Keratinocyte (primary cell): Measurements from ENCODE around the gene ERICH6.

Experiments used
- CTCF ChIP-seq, 3 experiments: IDR thresholded peaks in 1 of 3; conservative IDR thresholded peaks in 1 of 3; optimal IDR thresholded peaks in 1 of 3; 2 replicates in 2 of 3; 3 replicates in 1 of 3; pipeline versions ENCODE3 to v1.5.1; 2011; ENCODE audit warnings: low read length in 3 of 3, mild to moderate bottlenecking in 3 of 3, moderate library complexity in 2 of 3, control low read depth in 1 of 3, inconsistent platforms in 1 of 3; ENCODE audit not compliant: insufficient read depth in 2 of 3; ENCODE audit errors: extremely low read depth in 1 of 3
- EZH2 ChIP-seq: IDR thresholded peaks from one replicate; pipeline ENCODE4 v1.6.1; 2012; ENCODE audit warnings: inconsistent platforms, mild to moderate bottlenecking, low read length, moderate library complexity

DNA sequence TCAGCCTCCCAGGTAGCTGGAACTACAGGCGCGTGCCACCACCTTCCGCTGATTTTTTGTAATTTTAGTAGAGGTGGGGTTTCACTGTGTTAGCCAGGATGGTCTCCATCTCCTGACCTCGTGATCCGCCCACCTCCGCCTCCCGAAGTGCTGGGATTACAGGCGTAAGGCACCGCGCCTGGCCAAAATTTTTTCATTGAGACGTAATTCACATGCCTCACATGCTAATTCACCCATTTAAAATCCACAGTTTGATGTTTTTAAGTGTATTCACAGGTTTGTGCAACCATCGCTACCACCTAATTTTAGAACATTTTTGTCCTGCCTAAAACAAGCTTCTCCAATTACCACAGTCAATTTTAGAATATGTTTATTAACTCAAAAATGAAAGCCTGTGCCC lies 63.5 kb downstream of the ERICH6 start:
- no peak for TF ChIP-seq CTCF (optimal IDR thresholded peaks at IDR 0.05 in 1 of 3, IDR thresholded peaks at IDR 0.05 in 1 of 3, conservative IDR thresholded peaks at IDR 0.05 in 1 of 3; ENCODE audit: extremely low read depth in 1 of 3, insufficient read depth in 2 of 3, low read length in 3 of 3)
- no peak for TF ChIP-seq EZH2
